H1 (cell line): ENCODE results near the gene PTX4. TPM values are rescaled to one million over a fixed set of nuclear protein-coding genes. Genes with fewer than 3 reads are reported as not detected.

Experiments
- CTCF ChIA-PET: fragments of 300-600 bp; sonication (Branson Sonifier 250); formaldehyde crosslinking; loops from one replicate; lab custom pipeline; 2021; ENCODE audit not compliant: partially characterized antibody; lab: Charles Lee
- POLR2A ChIA-PET: fragments of 300-600 bp; sonication (Branson Sonifier 250); formaldehyde crosslinking; loops from one replicate; lab custom pipeline; 2021; ENCODE audit warnings: inconsistent platforms; ENCODE audit not compliant: partially characterized antibody; lab: Charles Lee
- DNase-seq, 2 experiments: peaks; one replicate each; pipeline versions ENCODE4 v3.0.0 to v3.0.0-alpha.2; 2010 to 2022; ENCODE audit warnings: low spot score in 2 of 2, low read depth in 1 of 2, mixed read lengths in 1 of 2
- FAIRE-seq: peaks from 2 replicates; lab custom pipeline; 2011; peaks lifted over from hg19 to GRCh38; lab: Jason Lieb, UNC
- H2AFZ ChIP-seq: 2 replicates; pipeline ENCODE4 v1.8.1; 2012; ENCODE audit warnings: low read length, inconsistent platforms
- H2AK5ac ChIP-seq: 2 replicates; pipeline ENCODE4 v1.6.1; 2013; ENCODE audit warnings: low read depth, low read length
- H2BK120ac ChIP-seq: replicated peaks from 2 replicates; pipeline ENCODE3; 2013; ENCODE audit warnings: low read depth, low read length, inconsistent platforms
- H2BK12ac ChIP-seq: 2 replicates; pipeline ENCODE4 v1.6.1; 2013; ENCODE audit warnings: low read depth, low read length
- H2BK15ac ChIP-seq: 2 replicates; pipeline ENCODE4 v1.6.1; 2013; ENCODE audit warnings: low read length
- H2BK20ac ChIP-seq: 2 replicates; pipeline ENCODE4 v1.6.1; 2013; ENCODE audit warnings: low read length
- H2BK5ac ChIP-seq: 2 replicates; pipeline ENCODE4 v1.6.1; 2013; ENCODE audit warnings: low read depth, low read length
- H3K14ac ChIP-seq: 2 replicates; pipeline ENCODE4 v1.6.1; 2013; ENCODE audit warnings: inconsistent platforms; ENCODE audit not compliant: insufficient read length
- H3K18ac ChIP-seq: 2 replicates; pipeline ENCODE4 v1.6.1; 2013; ENCODE audit warnings: low read length; ENCODE audit errors: extremely low read depth
- H3K23ac ChIP-seq: 2 replicates; pipeline ENCODE4 v1.6.1; 2013; ENCODE audit warnings: inconsistent platforms; ENCODE audit not compliant: insufficient read length
- H3K23me2 ChIP-seq: 2 replicates; pipeline ENCODE4 v1.6.1; 2013; ENCODE audit warnings: low read depth, low read length
- H3K27ac ChIP-seq: 2 replicates; pipeline ENCODE4 v1.6.1; 2011; ENCODE audit warnings: low read depth, low read length, inconsistent platforms
- H3K27me3 ChIP-seq, 4 experiments: replicated peaks in 1 of 4; 1 replicate in 1 of 4; 2 replicates in 3 of 4; pipeline versions ENCODE4 v1.6.1 to v1.8.1; 2011 to 2013; ENCODE audit warnings: low read length in 3 of 4, mild to moderate bottlenecking in 3 of 4, inconsistent platforms in 2 of 4, mixed read lengths in 2 of 4, moderate library complexity in 1 of 4; ENCODE audit not compliant: control insufficient read depth in 3 of 4, insufficient read depth in 3 of 4; ENCODE audit errors: extremely low read depth in 1 of 4
- H3K36me3 ChIP-seq, 4 experiments: 2 replicates each; pipeline versions ENCODE4 v1.6.1 to v1.8.1; 2011 to 2013; ENCODE audit warnings: mild to moderate bottlenecking in 4 of 4, low read length in 3 of 4, moderate library complexity in 2 of 4, control low read depth in 1 of 4, inconsistent platforms in 1 of 4; ENCODE audit not compliant: insufficient read depth in 4 of 4, control insufficient read depth in 2 of 4
- H3K4ac ChIP-seq: replicated peaks from 2 replicates; pipeline ENCODE3; 2013; ENCODE audit warnings: low read length, low read depth, mixed read lengths, inconsistent platforms; ENCODE audit not compliant: insufficient read length
- H3K4me1 ChIP-seq, 4 experiments: replicated peaks in 1 of 4; 1 replicate in 1 of 4; 2 replicates in 3 of 4; pipeline versions ENCODE4 v1.6.1 to v1.8.1; 2011 to 2013; ENCODE audit warnings: low read length in 3 of 4, inconsistent platforms in 2 of 4, mixed read lengths in 1 of 4; ENCODE audit not compliant: insufficient read depth in 4 of 4, control insufficient read depth in 3 of 4
- H3K4me2 ChIP-seq, 2 experiments: 2 replicates each; pipeline versions ENCODE4 v1.6.1 to v1.8.1; 2011 to 2013; ENCODE audit warnings: low read depth in 2 of 2, low read length in 2 of 2, control low read depth in 1 of 2, inconsistent platforms in 1 of 2, mild to moderate bottlenecking in 1 of 2; ENCODE audit not compliant: insufficient read depth in 1 of 2
- H3K4me3 ChIP-seq, 4 experiments: fragments of 200-600, 300-600 bp in 1 of 4; sonication (generic), shearing (Covaris generic), sonication (Bioruptor Twin) in 1 of 4; 2 replicates each; pipeline versions ENCODE4 v1.5.1 to v1.8.1; 2011 to 2016; ENCODE audit warnings: low read length in 4 of 4, low read depth in 3 of 4, control low read depth in 2 of 4, inconsistent platforms in 2 of 4, mild to moderate bottlenecking in 2 of 4, mixed read lengths in 1 of 4, moderate library complexity in 1 of 4; ENCODE audit not compliant: insufficient read depth in 2 of 4; ENCODE audit errors: extremely low read depth in 1 of 4
- H3K56ac ChIP-seq: replicated peaks from 2 replicates; pipeline ENCODE3; 2013; ENCODE audit warnings: low read depth, mild to moderate bottlenecking, mixed read lengths, low read length, inconsistent platforms; ENCODE audit not compliant: insufficient read length
- H3K79me1 ChIP-seq: 2 replicates; pipeline ENCODE4 v1.6.1; 2013; ENCODE audit warnings: low read depth, low read length, control low read depth
- H3K79me2 ChIP-seq, 2 experiments: 2 replicates each; pipeline versions ENCODE4 v1.6.1 to v1.8.1; 2012 to 2013; ENCODE audit warnings: low read length in 2 of 2, mild to moderate bottlenecking in 2 of 2, inconsistent platforms in 1 of 2; ENCODE audit not compliant: insufficient read depth in 2 of 2, control insufficient read depth in 1 of 2
- H3K9ac ChIP-seq, 4 experiments: replicated peaks in 1 of 4; 1 replicate in 1 of 4; 2 replicates in 3 of 4; pipeline versions ENCODE4 v1.6.1 to v1.8.1; 2011 to 2013; ENCODE audit warnings: low read depth in 3 of 4, low read length in 3 of 4, control low read depth in 2 of 4, mild to moderate bottlenecking in 2 of 4, moderate library complexity in 2 of 4, inconsistent platforms in 1 of 4; ENCODE audit errors: extremely low read depth in 1 of 4
- H3K9me3 ChIP-seq, 2 experiments: 2 replicates each; pipeline versions ENCODE4 v1.6.1 to v1.8.1; 2012 to 2013; ENCODE audit warnings: mild to moderate bottlenecking in 2 of 2, moderate library complexity in 2 of 2, control low read depth in 1 of 2, inconsistent platforms in 1 of 2, low read depth in 1 of 2, low read length in 1 of 2, mixed read lengths in 1 of 2; ENCODE audit not compliant: insufficient read depth in 2 of 2
- H4K20me1 ChIP-seq, 2 experiments: replicated peaks in 1 of 2; 2 replicates each; pipeline versions ENCODE3 to v1.8.1; 2011 to 2013; ENCODE audit warnings: inconsistent platforms in 2 of 2, low read length in 2 of 2, mild to moderate bottlenecking in 1 of 2; ENCODE audit not compliant: insufficient read depth in 2 of 2, control insufficient read depth in 1 of 2
- H4K5ac ChIP-seq: 2 replicates; pipeline ENCODE4 v1.6.1; 2013; ENCODE audit warnings: low read length, low read depth, mixed read lengths, inconsistent platforms; ENCODE audit not compliant: insufficient read length
- H4K8ac ChIP-seq: 2 replicates; pipeline ENCODE4 v1.8.0; 2013; ENCODE audit warnings: mild to moderate bottlenecking, moderate library complexity, low read length, inconsistent platforms; ENCODE audit not compliant: insufficient read depth; ENCODE audit errors: extremely low read depth
- H4K91ac ChIP-seq: replicated peaks from 2 replicates; pipeline ENCODE3; 2013; ENCODE audit warnings: low read length, mixed read lengths, inconsistent platforms; ENCODE audit not compliant: insufficient read length
- CBX5 ChIP-seq: fragments of 300-800, 300-1000 bp; sonication (generic); IDR thresholded peaks from 2 replicates; pipeline ENCODE4 v1.7.1; 2016; ENCODE audit warnings: antibody characterized with exemption, low read length, low read depth
- CTCF ChIP-seq, 3 experiments: IDR thresholded peaks; 1 replicate in 2 of 3; 2 replicates in 1 of 3; pipeline versions ENCODE4 v1.5.1 to v1.6.1; 2011; ENCODE audit warnings: low read length in 3 of 3, mild to moderate bottlenecking in 3 of 3, inconsistent platforms in 2 of 3, low read depth in 1 of 3, moderate library complexity in 1 of 3; ENCODE audit not compliant: insufficient read depth in 1 of 3; ENCODE audit errors: control extremely low read depth in 1 of 3
- E2F6 ChIP-seq: IDR thresholded peaks from 2 replicates; pipeline ENCODE4 v1.6.1; 2012; ENCODE audit warnings: inconsistent platforms
- HDAC2 ChIP-seq, 2 experiments: fragments of 300-600 bp in 1 of 2; sonication (generic) in 1 of 2; IDR thresholded peaks; 2 replicates each; pipeline ENCODE4 v1.6.1; 2011 to 2012; ENCODE audit warnings: low read depth in 2 of 2, low read length in 2 of 2, mild to moderate bottlenecking in 2 of 2, moderate library complexity in 2 of 2, borderline replicate concordance in 1 of 2, inconsistent platforms in 1 of 2
- RAD21 ChIP-seq, 2 experiments: IDR thresholded peaks in 1 of 2; conservative IDR thresholded peaks in 1 of 2; 2 replicates each; pipeline ENCODE4 v1.6.1; 2011; ENCODE audit warnings: low read depth in 2 of 2, low read length in 2 of 2, improper control_type of control experiment in 1 of 2, inconsistent platforms in 1 of 2, mild to moderate bottlenecking in 1 of 2, moderate library complexity in 1 of 2
- WGBS, 2 experiments: shearing (Covaris generic) in 1 of 2; methylation state at CpG; one replicate each; pipeline versions ENCODE4 v1.1.6 to v1.1.7; 2013 to 2015; ENCODE audit warnings: low lambda C conversion rate in 2 of 2, mixed read lengths in 2 of 2, inconsistent platforms in 1 of 2, low coverage in 1 of 2, missing lambda C conversion rate in 1 of 2; ENCODE audit not compliant: insufficient replicate concordance in 2 of 2, insufficient coverage in 1 of 2, insufficient read length in 1 of 2; ENCODE audit errors: extremely low coverage in 1 of 2, missing lambda C conversion rate in 1 of 2; 5-methylcytosine and 5-hydroxymethylcytosine counted together
- polyA plus RNA-seq, 7 experiments: library from polyadenylated mRNA; depleted of rRNA in 3 of 7; stranded (reverse) in 5 of 7; unstranded in 2 of 7; fragments of >200 nt in 5 of 7; fragments of 200-250 nt in 2 of 7; gene quantifications; 1 replicate in 5 of 7; 2 replicates in 1 of 7; 4 replicates in 1 of 7; pipeline versions ENCODE4 v1.2.1 to v1.2.3, GENCODE V29; 2011 to 2013; ENCODE audit warnings: missing spikeins in 2 of 7, mixed read lengths in 2 of 7
- total RNA-seq: library from RNA; stranded (reverse); fragmentation: NEBNext Ultra II Directional; extraction: Animal tissue kit (Norgen Biotek cat#: 25700); gene quantifications from 2 replicates; pipeline ENCODE4 v1.2.1, GENCODE V29; 2021

PTX4 gene
- total and polyA plus RNA-seq, 2 of the 8 experiments (the other 6 are each of a cell fraction or from before 2014, with no cell fraction given): not detected

GRCh38 chr16:1491327-1491726 is 2.6 kb upstream of the PTX4 start:
- no peak for TF ChIP-seq RAD21 (IDR thresholded peaks at IDR 0.05 in 1 of 2, conservative IDR thresholded peaks at IDR 0.05 in 1 of 2; ENCODE audit: low read depth in 2 of 2, low read length in 2 of 2)
- no peak for TF ChIP-seq CBX5
- TF ChIP-seq E2F6: no peak
- TF ChIP-seq HDAC2 (IDR thresholded peaks at IDR 0.05; ENCODE audit: borderline replicate concordance in 1 of 2, low read depth in 2 of 2, low read length in 2 of 2): no peak
- TF ChIP-seq CTCF (IDR thresholded peaks at IDR 0.05; ENCODE audit: control extremely low read depth in 1 of 3, insufficient read depth in 1 of 3, low read depth in 1 of 3, low read length in 3 of 3): peak in 1 of 3 experiments; percentile 12; a peak in 1 of 4 replicates
- Histone ChIP-seq H3K36me3 (peaks cover 5 to 19% (median 10%) of the 10 kb centered on the region in 4 experiments; a peak in 7 of 8 replicates), H3K23ac (no peak overlapping the region), H3K27ac (no peak overlapping the region), H2BK15ac (no peak overlapping the region), H3K79me2 (peaks cover 0 to 12% of the 10 kb centered on the region in 2 experiments; a peak in 1 of 4 replicates), H2AFZ (no peak overlapping the region; the same call in 1 of the 2 replicates), H3K14ac (no peak overlapping the region), H4K8ac (no peak overlapping the region), H3K4ac (no peak overlapping the region), H2BK12ac (no peak overlapping the region), H3K79me1 (peaks cover 3% of the 10 kb centered on the region), H4K91ac (no peak overlapping the region), H3K4me1 (peaks cover 0 to 8% (median 5%) of the 10 kb centered on the region in 4 experiments; a peak in 4 of 7 replicates), H4K5ac (no peak overlapping the region), H3K18ac (no peak overlapping the region), H3K4me3 (no peak overlapping the region), H3K9ac (no peak overlapping the region), H2BK20ac (no peak overlapping the region), H2BK120ac (no peak overlapping the region), H3K4me2 (no peak overlapping the region), H3K27me3 (no peaks in the 10 kb centered on the region), H2AK5ac (no peak overlapping the region), H4K20me1 (peaks cover 0 to 3% of the 10 kb centered on the region in 2 experiments), H3K9me3 (no peaks in the 10 kb centered on the region), H2BK5ac (no peak overlapping the region), H3K23me2 (peaks cover 9% of the 10 kb centered on the region), H3K56ac (no peak overlapping the region)
- no peak for FAIRE-seq
- ChIA-PET POLR2A (interaction anchor here (0.8 to 16.8 kb wide), 6 partner anchors 9 to 286 kb away, joined by 3 to 175 read pairs (median 3); no protein-coding TSS in a partner anchor), CTCF (interaction anchor here (0.6 to 1.4 kb wide), 6 partner anchors 9 to 234 kb away, joined by 3 to 5 read pairs (median 3); no protein-coding TSS in a partner anchor)
- WGBS, 2 experiments: 90% methylated on average over 12 of the region's 12 CpGs; no CpG with 5 or more reads in 1 of the 2 experiments
- DNase-seq: no peak
